GM19193 (cell line): ENCODE measurements around the gene RPL22.
A peak's percentile ranks its signal among the peaks of the same experiment; 100 is the strongest.

Source experiments
- POLR2A ChIP-seq: IDR thresholded peaks from 4 replicates; pipeline ENCODE4 v1.6.1; 2011; ENCODE audit not compliant: insufficient read depth, insufficient read length; ENCODE audit errors: extremely low read depth

RPL22 gene

DNA sequence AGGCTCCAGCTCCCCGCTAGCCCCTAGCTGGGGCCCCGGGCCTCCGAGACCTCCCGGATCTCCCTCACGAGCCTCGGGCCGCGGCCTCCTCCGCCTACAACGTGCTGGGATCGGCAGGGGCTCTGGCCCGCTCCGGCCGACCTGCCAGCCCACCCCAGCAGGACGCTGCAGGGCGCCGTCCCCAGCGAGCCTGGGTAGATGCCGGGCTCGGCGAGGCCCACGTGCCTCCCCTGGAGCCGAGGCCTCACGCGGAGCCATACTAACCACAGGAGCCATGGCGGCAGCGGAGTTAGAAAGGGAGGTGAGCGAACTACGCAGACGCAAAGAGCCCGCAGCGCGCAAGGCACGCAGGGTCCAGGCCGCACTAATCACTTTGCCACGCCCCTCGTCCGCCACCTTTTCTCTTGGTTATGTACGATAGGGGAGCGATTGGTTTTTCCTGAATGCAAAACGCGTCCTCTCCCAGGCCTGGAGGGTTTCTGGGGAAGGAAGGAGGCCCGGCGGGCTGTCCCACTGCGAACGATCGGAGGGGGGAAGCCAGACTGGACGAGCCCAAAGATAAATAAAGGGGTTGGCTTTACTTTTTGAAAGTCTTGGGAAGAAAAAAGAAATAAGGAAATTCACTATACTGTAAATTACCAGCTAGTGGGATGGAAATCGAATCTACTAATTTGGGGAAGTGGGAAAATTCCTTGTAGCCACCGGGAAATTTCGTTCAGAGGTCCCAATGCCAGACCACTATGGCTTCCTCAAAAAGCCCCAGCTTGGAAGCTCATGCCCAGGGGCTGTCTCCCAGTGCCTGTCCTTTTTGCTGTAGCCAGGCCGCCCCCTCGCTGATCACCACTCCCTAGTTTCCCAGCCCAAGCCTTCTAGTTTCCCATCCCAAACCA is at the start of gene RPL22:
TSS of gene RPL22 (minus strand) at position 298 of the 890 bp plus-strand sequence. CDS start at position 276, 22 bp downstream.
- peak; percentile 93 for TF ChIP-seq POLR2A

DNA sequence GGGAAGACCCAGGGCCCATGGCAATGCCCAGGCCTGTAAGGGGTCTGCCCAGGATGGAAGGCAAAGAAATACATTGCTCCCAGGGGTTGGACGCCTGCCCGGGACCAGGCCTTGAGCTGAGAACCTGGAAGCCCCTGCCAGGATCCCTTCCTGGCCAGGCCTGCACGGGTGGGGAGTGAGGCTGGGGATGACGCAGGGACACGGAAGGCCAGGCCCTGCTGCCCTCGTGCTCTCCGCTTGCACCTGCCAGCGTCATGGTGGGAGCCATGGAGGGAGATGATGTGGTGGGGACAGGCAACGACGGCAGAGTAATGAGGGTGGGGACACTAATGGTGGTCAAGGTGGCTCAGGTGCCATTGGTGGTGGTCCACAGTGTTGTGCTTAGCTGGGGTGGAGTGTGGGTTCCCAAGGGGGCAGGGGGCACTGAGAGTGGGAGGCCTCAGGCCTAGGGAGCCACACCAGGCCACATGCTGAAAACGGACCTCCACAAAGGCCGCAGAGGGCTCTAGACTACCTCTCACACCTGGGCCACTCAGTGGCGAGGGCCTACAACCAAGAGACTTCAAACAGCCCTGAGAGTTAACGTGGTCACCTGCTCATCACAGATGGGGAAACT is 48.9 kb upstream of the RPL22 start:
- no peak for TF ChIP-seq POLR2A

DNA sequence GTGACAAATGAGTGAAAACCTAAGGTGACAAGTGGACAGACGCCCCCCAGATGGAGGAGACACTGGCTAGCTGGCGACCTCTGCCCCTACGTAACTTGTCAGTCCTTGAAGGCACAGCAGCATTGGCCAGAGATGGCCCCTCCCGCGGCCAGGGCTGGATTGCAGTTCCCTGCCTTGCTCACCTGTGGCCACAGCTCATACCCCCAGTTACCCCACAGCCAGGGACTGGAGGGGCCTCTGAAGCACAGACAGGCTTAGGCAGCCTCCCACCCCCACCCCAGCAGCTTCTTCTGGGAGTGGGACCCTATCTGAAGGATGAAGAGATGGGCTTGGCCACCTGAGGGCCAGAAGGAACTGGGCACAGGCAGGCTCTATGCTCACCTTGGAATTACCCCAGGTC is 48.3 kb upstream of the RPL22 start:
- TF ChIP-seq POLR2A = no peak

DNA sequence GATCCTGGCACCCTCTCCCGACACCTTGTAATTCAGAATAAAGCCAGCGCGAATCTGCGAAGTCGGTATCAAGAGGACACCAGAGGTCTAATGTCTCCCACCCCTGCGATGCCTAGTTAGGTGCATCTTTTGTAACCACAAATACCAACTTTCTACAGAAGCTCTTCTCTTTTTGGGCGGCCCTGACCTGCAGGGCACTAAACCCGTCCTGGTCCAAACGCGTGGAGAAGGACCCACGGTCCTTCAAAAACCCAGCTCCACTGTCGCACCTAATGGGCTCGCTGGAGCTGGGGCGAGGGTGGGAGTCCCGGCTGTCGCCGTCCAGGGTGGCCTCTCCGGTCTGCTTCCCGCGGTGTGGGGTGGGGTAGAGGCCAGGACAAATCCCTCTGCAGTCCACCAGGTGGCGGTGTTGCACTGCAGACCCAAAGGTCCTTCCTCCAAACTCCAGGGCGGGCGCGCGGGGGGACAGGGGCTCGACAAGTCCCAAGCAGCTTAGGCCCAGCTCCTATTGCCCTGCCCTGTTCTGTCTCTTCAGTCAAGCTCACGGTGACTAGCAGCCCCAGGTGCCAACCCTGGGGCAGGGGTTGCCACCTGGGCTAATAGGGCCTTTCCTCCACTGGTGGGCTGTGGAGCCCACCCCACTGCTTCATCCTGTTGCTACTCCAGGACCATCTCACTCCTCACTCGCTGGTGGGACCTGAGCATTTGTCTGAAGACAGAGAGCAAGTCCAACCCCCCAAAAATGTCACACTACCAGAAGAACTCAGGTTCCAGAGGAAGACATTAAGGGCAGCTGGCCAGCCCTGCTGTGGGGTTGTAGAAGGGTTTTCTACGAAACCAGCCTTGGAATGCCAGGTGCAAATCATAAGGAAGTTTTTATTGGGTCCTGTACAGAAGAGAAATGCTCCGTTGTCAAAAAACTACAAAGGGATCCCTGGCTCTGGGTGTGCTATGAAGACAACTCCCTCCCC is 47.4 kb upstream of the RPL22 start:
- no peak for TF ChIP-seq POLR2A

DNA sequence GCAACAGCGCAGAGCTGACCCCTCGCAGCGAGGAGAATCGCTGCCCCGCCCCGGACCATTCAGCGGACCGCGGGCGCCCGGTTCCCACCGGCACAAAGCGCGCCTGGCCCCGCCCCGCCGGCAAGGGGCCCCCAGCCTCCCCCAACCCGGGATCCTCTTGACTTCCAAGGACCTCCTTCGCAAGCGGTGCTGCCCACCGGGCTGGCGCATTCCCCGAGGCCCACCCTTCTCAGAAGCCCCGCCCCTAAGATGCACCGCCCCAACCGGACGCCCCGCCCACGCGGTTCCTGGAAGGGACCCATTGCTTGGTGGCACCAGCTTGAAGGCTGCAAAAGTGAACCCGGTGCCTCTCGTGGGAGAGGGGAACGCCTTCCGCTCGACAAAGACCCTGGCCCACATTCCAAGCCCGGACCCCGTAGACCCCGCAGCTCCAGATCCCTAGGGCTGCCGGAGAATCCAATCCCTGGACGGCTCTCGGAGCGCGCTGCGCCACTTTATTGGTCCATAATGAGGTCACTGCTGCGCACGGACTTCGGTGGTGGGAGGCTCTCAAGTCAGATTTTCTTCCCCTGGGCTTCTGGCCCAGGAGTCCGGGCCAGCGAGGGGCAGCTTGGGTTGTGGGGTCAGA is 46.6 kb upstream of the RPL22 start:
- no peak for TF ChIP-seq POLR2A

DNA sequence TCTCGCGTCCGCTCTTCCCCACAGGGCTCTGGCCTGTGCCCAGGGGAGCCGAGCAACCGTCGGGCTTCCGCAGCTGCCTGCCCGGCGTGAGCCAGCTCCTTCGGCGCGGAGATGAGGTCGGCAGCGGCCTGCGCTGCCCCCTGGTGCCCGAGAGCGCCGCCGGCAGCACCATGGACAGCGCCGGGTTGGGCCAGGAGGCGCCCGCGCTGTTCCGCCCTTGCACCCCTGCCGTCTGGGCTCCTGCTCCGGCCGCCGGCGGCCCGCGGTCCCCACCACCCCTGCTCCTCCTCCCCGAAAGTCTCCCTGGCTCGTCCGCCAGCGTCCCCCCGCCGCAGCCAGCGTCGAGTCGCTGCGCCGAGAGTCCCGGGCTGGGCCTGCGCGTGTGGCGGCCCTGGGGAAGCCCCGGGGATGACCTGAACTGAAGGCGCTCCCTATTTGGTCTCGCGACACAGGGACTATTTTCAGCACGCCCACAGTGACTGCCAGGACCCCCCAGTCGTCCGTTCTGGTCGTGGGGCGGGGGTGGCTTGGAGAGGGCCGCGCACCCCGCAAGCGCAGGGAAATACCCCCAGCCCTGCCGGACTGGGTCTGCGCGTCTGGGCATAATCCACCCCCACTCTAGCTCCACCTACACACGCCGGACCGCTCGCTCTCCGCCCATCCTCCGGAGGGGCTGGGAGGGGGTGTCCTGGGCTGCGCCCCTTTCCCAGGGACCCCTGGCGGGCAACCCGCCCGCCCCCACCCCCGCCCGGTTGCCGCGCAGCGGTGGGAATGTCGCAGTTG is 45.9 kb upstream of the RPL22 start:
- TF ChIP-seq POLR2A = no peak

DNA sequence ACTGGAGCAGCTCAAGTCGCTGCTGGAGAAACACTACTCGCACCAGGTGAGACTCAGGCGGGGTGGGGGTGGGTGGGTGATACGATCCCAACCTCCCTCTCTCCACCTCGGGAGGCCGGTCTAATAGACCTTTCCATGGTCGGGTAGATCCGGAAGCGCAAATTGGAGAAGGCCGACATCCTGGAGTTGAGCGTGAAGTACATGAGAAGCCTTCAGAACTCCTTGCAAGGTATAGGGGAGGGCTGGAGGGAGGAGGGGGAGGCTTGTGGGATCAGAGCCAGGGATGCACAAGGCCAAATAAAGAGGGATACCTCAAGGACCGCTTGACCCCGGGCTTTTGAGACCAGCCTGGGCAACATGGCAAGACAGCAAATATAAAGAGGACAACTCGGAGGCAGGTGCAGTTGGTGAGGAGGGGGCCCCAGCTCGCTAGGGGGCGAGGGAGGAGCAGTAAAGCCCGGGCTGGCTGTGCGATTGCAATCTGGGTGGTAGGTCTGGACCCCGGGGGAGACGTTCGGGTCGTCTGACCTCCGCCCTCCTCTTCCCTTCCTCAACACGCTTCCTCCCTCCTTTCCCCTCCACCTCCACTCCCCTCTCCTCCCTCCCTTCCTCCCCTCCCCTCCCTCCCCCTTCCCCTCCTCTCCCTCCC is 45.1 kb upstream of the RPL22 start:
- no peak for TF ChIP-seq POLR2A

DNA sequence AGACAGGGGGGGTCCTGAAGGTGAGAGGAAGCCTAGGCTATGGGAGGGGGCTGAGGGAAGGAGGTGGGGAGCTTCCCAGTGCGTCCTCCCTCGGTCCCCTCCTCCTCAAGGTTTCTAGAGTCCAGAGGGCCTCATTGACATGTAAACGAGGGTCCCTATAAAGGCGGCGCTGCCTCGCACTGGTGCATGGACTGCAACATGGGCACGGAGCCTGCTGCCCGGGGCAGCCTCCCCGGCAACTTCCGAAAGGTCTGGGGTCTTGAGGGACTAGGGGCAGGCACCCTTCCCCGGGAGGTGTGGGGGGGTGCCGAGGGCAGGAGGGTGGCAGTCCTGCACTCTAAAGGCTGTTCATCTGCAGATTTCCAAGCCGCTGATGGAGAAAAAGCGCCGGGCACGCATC is 44.6 kb upstream of the RPL22 start, which contains the start of gene HES3:
TSS of gene HES3 (plus strand) at position 187 of the 400 bp plus-strand sequence. CDS start at position 374, 187 bp downstream.
- no peak for TF ChIP-seq POLR2A

DNA sequence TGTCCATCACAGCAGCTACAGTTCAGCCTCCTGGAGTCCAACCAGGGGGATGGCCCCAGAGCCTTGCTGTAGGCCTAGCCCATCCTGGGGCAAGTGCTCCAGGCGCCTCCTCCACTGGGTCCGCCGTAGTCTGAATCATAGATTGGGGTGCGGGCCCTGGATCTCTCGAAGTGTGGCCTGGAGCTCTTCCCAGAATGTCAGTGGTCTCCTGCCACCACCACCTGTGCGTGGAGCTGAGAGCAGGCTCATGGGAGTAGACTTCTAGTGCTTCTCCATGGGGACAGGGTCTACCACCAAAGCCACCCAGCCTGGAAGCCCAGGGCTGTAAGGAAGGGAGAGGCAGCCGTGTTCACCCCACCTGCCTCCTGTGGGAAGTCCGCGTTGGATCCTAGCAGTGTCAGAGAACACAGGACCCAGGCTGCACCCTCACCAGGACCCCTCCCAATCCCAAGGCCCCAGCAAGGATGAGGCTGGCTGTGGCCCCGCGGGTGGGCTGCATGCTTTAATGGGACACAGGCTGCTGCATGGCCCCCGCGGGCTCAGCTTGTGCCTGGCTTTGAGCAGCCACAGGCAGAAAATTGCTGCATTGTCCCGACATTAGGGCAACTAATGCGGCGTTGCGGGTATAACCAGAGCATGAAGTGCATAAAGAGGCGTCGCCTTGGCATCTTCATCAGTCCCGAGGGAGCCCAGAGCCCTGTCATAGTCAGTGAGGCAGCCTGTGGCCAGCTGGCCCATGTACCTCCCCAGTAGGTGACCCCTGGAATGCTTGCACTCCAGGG is 43.8 kb upstream of the RPL22 start:
- no peak for TF ChIP-seq POLR2A

DNA sequence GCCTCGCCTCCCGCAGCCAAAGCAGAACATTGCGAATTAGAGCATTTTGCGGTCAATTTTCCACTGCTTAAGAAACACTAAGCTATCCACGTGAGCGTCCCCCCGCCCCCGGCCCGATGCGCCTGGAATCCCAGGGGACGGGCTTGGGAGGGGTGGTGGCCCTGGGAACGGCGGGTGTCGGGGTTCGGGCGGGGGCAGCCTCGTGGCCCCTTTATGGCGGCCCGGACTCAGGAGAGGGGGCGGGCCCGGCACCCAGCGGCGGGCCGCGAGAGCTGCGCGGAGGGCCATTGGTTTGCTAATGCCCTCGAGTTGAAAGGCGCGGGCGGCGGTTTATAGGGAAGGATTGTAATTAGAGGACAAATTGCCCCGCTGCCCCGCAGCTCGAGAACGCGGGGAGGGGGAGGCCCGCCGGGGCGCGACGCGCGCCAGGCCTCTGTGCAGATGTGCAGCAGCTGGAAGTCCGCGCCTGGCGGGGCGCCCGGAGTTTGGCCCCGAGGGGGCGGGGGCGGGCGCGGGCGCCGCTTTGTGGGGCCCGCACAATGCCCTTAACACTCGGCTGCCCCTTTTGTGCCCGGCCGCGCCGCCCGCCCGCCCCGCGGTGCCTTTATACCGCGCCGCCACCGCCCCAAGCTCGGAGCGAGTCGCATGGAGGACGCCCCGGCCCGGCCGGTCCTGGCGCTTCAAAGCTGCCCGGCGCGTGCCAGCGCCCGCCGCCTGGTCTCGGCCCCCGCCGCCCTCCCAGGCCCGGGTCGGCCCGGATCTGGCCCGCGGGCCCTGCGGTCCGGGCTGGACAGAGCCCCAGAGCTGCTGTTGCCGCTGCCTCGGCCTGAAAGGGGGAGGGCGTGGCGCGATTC is 42.7 kb upstream of the RPL22 start:
- no peak for TF ChIP-seq POLR2A

DNA sequence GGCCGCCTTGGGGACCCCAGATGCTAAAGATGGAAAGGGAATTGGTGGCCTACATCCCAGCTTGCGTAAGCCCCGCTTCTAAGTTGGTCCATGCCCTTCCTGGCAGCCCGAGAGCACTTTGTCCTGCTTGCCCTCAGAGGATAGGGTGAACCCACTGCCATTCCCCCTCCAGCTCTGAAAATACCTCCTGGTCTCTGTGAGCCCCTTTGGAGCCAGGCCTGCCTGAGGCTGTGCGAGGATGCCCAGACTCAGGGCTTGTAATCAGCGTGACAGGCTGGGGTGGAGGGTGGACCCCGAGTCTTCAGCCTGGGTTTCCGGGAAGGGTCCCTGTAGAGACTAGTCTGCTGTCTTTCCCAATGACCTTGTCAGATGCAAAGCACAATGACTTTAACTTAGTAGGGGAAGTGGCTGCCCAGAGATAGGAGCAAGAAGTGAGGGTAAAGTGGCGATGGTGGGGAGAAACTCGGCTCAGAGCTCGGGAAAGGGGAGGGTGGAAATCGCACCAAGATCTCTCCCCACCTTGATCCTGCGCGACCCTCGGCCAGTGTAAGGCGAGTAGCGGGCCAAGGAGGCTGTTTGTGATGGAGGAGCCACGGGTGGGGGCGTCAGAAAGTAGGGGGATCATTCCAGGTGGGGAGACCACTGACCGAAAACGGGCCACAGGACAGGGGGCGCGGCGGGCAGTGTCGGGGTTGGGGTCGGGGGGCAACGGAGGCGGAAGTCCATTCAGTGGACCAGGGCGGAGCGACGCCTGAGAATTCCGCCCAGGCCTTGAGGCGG is 41.9 kb upstream of the RPL22 start:
- no peak for TF ChIP-seq POLR2A
